LHCN-M2 (cell line): Measurements from ENCODE around the gene ADGRG6. TPM values are rescaled to one million over a fixed set of nuclear protein-coding genes. Genes with fewer than 3 reads are reported as not detected.
"Not testable (repeated sequence)": the region's sequence is repeated elsewhere in the genome, so short reads cannot be mapped to it uniquely, and the experiment has no call there.

Experiments used
- DNase-seq: peaks from one replicate; pipeline ENCODE4 v3.0.0-alpha.2; 2012; ENCODE audit warnings: low read depth
- polyA plus RNA-seq: library from polyadenylated mRNA; unstranded; fragments of >200 nt; gene quantifications from one replicate; pipeline ENCODE4 v1.2.1, GENCODE V29; 2012; ENCODE audit warnings: missing spikeins
- total RNA-seq: library from RNA; depleted of rRNA; stranded (reverse); fragments of >200 nt; gene quantifications from 2 replicates; pipeline ENCODE4 v1.2.3, GENCODE V29; 2014; rRNA removed

The ADGRG6 gene
- 1.0 and 1.8 TPM in 2 replicates for total RNA-seq
- polyA plus RNA-seq: 2.2 TPM

DNA sequence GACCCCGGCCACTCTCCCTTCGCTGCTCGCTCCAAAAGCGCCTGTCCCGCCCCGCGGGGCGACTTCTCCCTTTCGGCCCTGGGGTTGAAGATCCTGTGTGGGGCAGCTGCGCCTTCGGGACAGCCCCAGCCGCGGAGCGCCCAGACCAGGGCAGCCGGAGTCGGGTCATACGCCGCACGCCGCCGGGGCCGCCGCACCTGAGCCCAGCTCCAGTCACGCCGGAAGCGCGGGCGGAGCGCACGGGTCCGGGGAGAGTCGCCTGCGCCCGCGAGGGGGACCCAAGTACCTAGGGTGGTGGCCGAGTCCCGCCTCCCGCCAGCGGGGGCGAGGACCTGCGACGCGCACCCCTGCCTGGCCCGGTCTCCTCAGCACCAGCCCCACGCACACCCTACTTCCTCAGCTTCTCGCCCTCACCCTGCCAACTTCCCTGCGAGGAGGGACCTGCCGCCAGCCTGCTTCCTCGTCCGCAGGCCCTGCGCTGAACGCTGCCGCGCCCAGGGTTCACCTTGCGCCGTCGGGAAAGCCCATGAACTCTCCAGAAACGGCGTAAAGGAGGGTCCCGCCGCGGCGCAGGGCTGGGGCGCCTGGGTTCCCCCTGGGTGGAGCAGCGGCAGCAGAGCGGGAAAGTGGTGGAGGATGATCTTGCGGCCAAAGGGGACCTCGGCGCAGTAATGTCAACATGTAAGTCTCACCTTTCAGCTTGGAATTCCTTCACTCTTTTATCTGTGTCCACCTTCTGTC lies at the start of gene ADGRG6:
Gene ADGRG6, plus strand, starts transcription at position 357 of the 741 bp plus-strand sequence. Its CDS starts 323 bp downstream, at position 680.
- DNase-seq: peak; percentile 34

GRCh38 chr6:142254513-142254912 lies 47.3 kb upstream of the ADGRG6 start:
- no peak for DNase-seq

DNA sequence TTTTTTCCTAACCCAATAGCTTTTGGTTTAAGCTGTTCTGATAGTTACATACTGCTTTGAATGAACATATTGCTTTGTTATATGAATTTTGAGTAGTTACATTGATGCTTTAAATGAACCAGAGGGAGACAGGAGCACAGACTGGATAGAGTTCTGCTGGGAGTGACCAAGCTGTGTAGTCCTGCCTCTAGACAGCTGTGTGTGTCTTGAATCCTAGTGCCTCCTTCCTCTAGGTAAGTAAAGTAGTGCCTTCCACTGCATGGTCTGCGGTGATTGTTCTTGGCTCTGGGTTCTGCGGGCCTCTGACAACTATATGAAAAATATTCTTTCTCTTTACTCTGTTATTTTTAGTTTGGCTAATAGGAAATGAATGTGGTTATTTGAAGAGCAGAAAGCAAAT lies 46.0 kb upstream of the ADGRG6 start:
- no peak for DNase-seq

- DNase-seq: no peak
Measured at GRCh38 chr6:142258305-142258704, 43.5 kb upstream of the ADGRG6 start.

DNA sequence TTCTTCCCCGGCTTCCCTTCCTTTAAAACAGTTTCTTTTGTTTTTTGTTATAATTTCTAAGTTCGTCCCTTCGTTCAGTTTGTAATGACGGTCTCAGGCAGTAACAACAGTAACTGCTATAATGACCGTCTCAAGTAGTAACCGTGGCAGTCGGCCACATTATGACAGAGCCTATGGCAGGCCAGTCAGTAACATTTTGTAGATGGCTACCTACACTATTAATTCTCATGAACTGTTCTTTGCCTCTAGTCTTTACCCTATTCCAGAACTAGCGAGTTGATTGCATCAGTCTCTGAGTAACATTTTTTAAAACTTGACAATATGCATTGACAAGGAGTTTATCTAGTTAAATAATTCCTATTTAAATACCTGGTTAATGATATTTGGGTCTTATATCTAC lies 43.0 kb upstream of the ADGRG6 start:
- DNase-seq: no peak

DNA sequence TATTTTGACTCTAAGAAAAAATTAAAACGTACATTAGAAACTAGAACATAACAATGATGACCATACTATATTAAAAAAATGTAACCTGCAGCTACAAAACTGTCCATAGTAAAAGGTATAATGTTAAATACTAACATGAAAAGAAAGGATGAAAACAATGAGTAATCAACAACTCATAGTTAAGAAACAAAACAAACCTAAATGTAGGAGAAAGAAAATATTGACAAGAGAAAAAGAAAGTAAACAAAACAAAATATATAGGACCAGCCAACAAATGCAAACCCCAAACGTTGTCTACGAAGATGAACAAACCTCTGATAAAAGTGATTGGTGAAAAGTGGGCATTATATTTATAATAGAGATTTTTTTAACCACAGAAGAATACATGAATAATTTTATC lies 41.1 kb upstream of the ADGRG6 start:
- no peak for DNase-seq

GRCh38 chr6:142262231-142262630 lies 39.6 kb upstream of the ADGRG6 start:
- DNase-seq: no peak

DNA sequence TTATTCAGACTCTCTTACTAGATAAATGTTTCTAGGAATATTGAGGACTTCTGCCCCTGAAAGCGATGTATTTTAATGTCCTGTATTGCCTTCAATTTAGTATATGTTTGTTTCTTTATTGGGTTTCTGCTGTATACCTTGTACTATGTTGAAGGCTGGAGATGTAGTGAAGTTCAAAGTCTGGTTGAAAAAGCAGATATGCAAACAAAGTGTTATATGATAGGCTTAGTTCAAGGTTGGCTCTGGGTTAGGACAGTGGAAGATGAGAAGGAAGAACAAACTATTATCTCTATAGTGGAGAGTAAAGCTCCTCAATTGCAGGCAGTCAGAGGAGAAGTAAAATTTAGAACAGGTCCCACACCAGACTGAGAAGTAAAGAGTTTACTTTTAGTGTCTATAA lies 36.3 kb upstream of the ADGRG6 start:
- no peak for DNase-seq

DNA sequence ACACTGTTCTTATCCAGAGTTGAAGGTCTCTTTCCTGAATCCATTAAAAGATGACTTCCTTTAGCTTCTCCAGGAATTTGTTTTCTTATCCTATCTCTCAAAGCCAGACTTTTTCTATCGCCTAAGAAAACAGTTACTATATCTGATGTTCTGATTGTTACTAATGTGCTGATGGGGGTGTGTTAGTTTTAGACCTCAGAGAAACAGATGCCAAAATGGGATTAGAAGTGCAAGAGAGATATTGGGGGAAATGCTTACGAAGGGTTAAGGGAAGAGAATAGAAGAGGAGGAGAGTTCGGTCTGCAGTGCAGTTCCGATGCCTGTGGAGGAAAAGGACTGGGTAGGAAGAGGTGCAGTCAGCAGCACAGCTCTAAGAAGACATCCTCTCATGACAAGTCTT lies 35.7 kb upstream of the ADGRG6 start:
- no peak for DNase-seq

DNA sequence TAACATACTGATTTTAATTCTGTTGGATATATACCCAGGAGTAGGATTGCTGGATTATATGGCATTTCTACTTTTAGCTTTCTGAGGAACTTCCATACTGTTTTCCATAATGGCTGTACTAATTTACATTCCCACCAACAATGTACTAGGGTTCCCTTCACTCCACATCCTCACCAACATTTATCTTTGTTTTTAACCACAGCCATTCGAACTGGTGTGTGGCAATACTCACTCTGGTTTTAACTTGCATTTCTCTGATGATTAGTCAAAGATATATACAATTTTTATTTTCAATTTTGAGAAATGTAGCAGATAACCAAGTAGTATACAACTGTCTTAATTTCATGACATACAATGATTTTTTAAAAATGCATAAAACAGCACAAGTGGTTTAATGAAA lies 30.3 kb upstream of the ADGRG6 start:
- no peak for DNase-seq

DNA sequence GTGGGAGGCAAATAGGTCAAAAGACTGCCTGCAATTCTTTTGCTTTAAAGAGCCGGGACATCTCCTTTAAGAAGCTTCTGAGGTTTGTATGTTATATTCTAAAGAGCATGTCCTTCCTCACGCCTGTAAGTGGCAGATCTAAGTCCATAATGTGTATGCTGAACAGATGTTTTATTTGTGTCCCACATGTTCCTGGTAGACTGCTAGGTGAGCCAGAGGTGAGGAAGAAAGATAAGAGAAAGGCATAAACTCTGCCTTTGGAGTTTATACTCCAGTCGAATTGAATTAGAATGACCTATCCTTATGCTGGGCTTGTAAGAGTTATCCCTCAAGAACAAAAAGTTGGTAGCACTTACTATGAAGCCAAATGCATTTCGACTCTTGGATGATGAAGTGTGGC lies 27.2 kb upstream of the ADGRG6 start:
- no peak for DNase-seq

GRCh38 chr6:142275236-142276006 lies 26.4 kb upstream of the ADGRG6 start:
- peak; percentile 26 for DNase-seq

GRCh38 chr6:142276256-142276655 lies 25.6 kb upstream of the ADGRG6 start:
- no peak for DNase-seq

DNA sequence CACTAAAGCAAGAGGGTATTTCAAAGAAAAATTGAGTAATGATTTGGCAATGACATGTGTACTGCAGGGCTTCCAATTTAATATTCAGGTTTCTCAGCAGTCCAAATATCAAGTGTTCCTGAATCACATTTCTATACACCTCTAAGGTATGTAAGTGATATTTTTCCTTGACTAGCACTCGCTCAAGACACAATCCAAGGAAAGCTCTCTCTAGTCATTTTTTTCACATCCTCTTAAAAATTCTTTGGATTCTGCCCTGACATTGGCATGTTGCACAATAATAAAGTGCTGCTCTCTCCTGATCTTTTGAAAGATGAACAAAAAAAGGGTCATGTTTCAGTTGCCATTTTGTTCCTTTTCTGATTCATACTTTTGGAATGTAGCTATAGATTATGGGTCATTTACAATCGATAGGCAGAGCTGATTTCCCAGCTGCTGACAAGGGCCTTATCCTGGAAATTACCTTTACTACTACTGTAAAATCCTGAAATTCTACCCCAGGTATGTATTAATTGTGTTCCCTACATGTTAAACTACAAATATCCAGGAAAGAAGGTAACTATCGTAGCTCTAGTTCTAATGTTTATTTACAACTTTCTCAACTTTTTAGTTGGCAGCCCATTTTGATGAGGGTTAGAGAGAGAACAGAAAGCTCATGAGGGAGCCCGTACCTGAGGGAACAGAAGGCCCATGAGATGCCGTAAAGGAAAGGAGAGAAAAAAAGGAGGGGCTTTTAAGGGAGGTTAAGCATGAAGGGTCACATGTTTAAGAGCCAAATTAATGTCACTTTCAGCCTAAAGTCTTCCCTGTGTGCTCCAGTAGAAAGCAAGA lies 22.2 kb upstream of the ADGRG6 start:
- DNase-seq: peak; percentile 30

GRCh38 chr6:142280265-142280664 lies 21.5 kb upstream of the ADGRG6 start:
- DNase-seq: no peak

DNA sequence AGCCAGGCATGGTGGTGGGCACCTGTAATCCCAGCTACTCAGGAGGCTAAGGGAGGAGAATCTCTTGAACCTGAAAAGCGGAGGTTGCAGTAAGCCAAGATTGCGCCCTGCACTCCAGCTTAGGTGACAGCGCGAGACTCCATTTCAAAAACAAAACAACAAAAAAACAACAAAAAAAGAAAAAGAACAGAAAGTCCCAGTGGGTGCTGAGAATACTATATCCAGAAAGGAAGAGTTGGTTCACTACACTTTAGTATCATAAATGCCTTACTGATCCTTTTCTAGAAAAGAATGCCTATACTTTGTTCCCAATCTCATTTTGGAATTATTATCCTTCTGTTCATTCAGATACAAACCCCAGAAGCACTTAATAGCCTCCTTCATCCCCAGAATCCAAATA lies 20.9 kb upstream of the ADGRG6 start:
- no peak for DNase-seq

GRCh38 chr6:142283138-142283537 lies 18.7 kb upstream of the ADGRG6 start:
- not testable (repeated sequence) for DNase-seq

- DNase-seq: no peak
Measured at GRCh38 chr6:142284419-142284818, 17.4 kb upstream of the ADGRG6 start.

DNA sequence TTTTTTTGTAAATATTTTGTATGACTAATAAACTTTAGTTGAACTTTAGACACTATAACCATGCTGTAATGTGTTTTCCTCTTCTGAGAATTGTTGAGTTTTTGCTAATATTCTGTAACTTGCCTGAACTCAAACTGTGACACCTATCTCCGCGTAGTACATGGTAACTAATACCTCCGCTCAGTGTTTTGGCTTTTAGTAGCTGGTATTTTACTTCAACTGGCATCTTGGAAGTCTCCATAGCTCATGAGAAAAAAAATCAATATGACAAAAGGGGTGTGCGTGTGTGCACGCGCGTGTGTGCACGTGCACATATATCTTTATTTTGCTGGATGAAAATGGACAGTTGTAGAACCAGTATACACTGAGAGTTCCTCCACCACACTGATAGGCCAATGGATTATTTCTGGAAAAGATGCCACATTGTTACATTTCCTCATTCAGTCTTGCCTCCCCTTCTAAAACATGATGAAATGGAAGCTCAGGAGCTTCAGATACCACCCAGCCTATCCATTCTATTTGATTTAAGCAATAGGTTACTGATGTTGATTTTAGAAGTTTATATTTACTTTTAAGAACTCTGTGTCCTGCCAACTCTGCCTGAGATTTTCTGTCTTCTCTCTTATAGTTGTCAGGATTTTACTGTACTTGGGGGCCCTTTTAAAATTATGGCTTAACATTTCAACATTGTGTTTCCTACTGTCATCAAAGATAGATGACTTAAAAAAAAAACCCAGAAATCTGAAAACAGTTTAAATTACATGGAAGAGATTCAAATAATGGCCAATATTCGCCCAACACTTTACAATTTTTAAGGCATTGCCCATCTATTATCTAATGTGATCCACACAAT lies 16.3 kb upstream of the ADGRG6 start:
- DNase-seq: no peak

DNA sequence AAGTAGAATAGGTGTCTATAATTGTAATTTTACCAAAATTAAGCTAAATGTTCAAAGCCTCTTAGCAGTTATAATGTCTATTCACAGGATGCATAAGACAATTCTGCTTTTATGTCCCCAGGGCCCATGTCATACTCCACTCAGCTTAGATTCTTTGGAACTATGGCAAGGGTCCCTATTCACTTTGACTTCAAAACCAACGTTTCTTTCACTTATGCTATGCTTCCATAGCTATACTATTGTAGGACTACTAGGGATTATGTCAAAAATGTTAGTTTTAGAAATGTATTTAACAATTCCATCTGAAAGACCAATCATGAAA lies 15.8 kb upstream of the ADGRG6 start:
- DNase-seq: no peak

- no peak for DNase-seq
Measured at GRCh38 chr6:142289687-142290086, 12.1 kb upstream of the ADGRG6 start.
